HEK293T (cell line): ENCODE data around the gene SCLT1.

Source experiments
- BHLHE40 ChIP-seq: fragments of 450-650 bp; IDR thresholded peaks from 2 replicates; pipeline ENCODE4 v1.6.1; 2016; ENCODE audit warnings: mild to moderate bottlenecking, moderate library complexity, borderline replicate concordance
- CTBP1 ChIP-seq: fragments of 450-650 bp; IDR thresholded peaks from 2 replicates; pipeline ENCODE4 v1.6.1; 2016; ENCODE audit warnings: borderline replicate concordance
- ELF4 ChIP-seq: fragments of 450-650 bp; IDR thresholded peaks from 2 replicates; pipeline ENCODE4 v1.6.1; 2017; ENCODE audit warnings: antibody characterized with exemption
- FOXA1 ChIP-seq: fragments of 450-650 bp; IDR thresholded peaks from 2 replicates; pipeline ENCODE4 v1.6.1; 2016; ENCODE audit warnings: mild to moderate bottlenecking
- FOXM1 ChIP-seq: fragments of 450-650 bp; IDR thresholded peaks from 2 replicates; pipeline ENCODE4 v1.6.1; 2017; ENCODE audit warnings: mild to moderate bottlenecking, borderline replicate concordance
- HDGF ChIP-seq: fragments of 450-650 bp; IDR thresholded peaks from 2 replicates; pipeline ENCODE4 v1.6.1; 2017; ENCODE audit warnings: antibody characterized with exemption, borderline replicate concordance
- LEF1 ChIP-seq: fragments of 450-650 bp; IDR thresholded peaks from 2 replicates; pipeline ENCODE4 v1.6.1; 2017; ENCODE audit warnings: mild to moderate bottlenecking, borderline replicate concordance
- NFRKB ChIP-seq: fragments of 450-650 bp; IDR thresholded peaks from 2 replicates; pipeline ENCODE4 v1.6.1; 2016; ENCODE audit warnings: mild to moderate bottlenecking, moderate library complexity
- PKNOX1 ChIP-seq: fragments of 450-650 bp; IDR thresholded peaks from 2 replicates; pipeline ENCODE4 v1.6.1; 2016
- SP1 ChIP-seq: fragments of 450-650 bp; IDR thresholded peaks from 2 replicates; pipeline ENCODE4 v1.6.1; 2017
- TARDBP ChIP-seq: fragments of 450-650 bp; IDR thresholded peaks from 2 replicates; pipeline ENCODE4 v1.6.1; 2016
- ZNF384 ChIP-seq: fragments of 450-650 bp; IDR thresholded peaks from 2 replicates; pipeline ENCODE4 v1.6.1; 2016

- TF ChIP-seq FOXM1, result no peak
- no peak for TF ChIP-seq HDGF
- no peak for TF ChIP-seq BHLHE40
- no peak for TF ChIP-seq CTBP1
- TF ChIP-seq NFRKB, result no peak
- no peak for TF ChIP-seq SP1
- no peak for TF ChIP-seq FOXA1
- TF ChIP-seq TARDBP, result no peak
- TF ChIP-seq PKNOX1, result no peak
- TF ChIP-seq ZNF384, result no peak
- no peak for TF ChIP-seq ELF4
- no peak for TF ChIP-seq LEF1
These were observed 114.4 kb downstream of the SCLT1 start for GRCh38 chr4:128978985-128979384.
